Measurements from ENCODE around the gene ZNF423. TPM values are rescaled to one million over a fixed set of nuclear protein-coding genes. Genes with fewer than 3 reads are reported as not detected.
"Not testable (repeated sequence)": the region's sequence is repeated elsewhere in the genome, so short reads cannot be mapped to it uniquely, and the experiment has no call there.

The ZNF423 gene
- total RNA-seq, 2 experiments from 2014 or later, result not detected

DNA sequence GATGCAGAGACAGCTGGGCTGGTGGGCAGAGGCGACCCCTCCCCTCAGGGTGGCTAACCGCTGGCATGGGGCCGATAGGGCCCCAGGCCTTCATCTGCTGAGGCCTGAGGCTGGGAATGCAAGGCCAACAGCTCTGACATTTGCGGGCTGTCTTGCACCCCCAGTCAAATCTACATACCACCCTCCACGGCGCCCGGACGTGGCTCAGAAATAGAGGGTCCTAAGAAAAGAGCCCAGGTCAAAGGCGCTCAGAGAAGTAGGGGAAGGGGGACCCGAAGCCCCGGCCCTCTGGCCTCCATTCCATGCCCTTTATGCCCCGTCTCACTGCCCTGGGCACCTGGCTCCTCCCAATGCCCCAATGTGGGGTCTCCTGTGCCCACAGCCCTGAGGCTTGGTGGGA, 340.1 kb downstream of the ZNF423 start:
- intact Hi-C loops (cut with micrococcal nuclease), result no loop called here
- no peak overlapping the region for H3K27ac Mint-ChIP-seq
- ChIA-PET CTCF (no interaction called here), POLR2A (no interaction called here)
- no peaks in the 10 kb centered on the region for H3K36me3 Mint-ChIP-seq
- peaks cover 9% of the 10 kb centered on the region for H3K4me1 Mint-ChIP-seq (ENCODE audit: low read depth)
- DNase-seq, result no peak
- no peaks in the 10 kb centered on the region for H3K9me3 Mint-ChIP-seq
- H3K27me3 Mint-ChIP-seq, result no peaks in the 10 kb centered on the region
- no peak overlapping the region for H3K4me3 Mint-ChIP-seq

DNA sequence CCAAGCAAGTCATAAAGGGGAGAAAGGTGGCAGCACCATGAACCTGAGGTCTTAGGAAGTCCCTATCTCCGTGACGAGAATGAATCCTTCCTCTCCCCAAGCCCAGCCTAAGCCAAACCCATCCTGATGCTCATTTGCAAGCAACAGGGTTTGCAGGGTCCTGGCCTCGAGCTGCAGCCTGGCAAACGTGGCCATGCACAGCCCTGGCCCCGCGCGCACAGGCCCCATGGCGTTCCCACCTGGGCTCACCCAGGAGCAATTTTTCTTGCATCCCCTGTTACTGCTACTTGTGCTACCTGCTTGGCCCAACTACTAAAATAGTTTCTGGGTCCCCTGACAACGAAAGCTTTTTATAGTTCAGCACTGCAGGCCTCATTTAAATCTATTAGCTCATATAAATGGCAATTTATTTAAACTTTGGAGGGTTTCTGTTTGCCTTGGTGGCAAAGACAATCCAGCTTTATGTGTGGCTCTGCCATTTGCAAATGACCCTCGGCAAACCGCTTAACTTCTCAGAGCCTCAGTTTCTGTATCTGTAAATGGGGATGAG, 340.8 kb downstream of the ZNF423 start:
- no peak overlapping the region for H3K4me3 Mint-ChIP-seq
- ChIA-PET CTCF (no interaction called here), POLR2A (no interaction called here)
- H3K4me1 Mint-ChIP-seq (ENCODE audit: low read depth), result peaks cover 9% of the 10 kb centered on the region
- no peaks in the 10 kb centered on the region for H3K36me3 Mint-ChIP-seq
- H3K27ac Mint-ChIP-seq, result no peak overlapping the region
- no peaks in the 10 kb centered on the region for H3K9me3 Mint-ChIP-seq
- H3K27me3 Mint-ChIP-seq, result no peaks in the 10 kb centered on the region
- DNase-seq, result no peak
- intact Hi-C loops (cut with micrococcal nuclease), result no loop called here

DNA sequence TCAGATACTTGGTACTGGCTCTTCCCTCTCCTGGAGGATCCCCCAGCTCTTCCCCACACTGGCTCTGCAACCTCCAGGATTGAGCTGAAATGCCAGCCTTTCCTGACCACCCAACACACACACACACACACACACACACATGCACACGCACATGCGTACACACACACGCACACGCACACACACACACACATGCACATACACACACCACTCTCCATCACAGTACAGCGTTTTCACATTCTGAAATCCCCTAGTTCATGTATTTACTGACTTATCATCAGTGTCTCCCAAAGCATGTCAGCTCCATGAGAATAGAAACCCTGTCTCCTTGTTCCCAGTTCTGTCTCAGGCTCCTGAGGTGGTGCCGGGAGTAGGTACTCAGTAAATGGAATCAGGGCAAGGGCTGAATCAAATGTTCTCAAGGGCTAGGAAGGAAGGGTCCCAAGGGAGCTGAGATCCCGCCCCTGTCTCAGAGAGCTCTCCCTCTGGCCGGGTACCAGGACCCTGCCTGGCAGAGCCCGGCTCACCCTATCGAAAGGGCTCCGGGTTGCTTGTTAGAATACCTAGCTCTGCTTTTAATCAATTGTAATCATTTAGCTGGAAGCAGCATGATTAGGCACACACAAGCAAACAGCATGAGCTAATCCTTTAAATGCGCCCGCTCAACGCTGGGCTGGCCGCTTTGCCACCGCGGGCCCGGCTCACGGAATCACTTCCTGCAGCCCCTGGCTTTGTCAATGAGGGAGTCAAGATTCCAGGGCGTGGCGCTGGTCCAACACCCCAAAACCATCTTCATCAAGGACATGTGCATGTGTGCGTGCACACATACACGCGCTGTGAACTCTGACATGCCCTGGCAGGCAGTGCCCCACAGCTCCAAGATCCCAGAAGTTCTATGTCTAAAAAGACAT, 341.6 kb downstream of the ZNF423 start:
- Mint-ChIP-seq H3K27me3 (no peaks in the 10 kb centered on the region), H3K4me1 (ENCODE audit: low read depth) (peaks cover 2% of the 10 kb centered on the region), H3K27ac (no peak overlapping the region), H3K4me3 (no peak overlapping the region), H3K36me3 (no peaks in the 10 kb centered on the region), H3K9me3 (no peaks in the 10 kb centered on the region)
- CTCF ChIA-PET, result no interaction called here
- no peak for DNase-seq
- POLR2A ChIA-PET, result no interaction called here
- intact Hi-C loops (cut with micrococcal nuclease), result no loop called here

GRCh38 chr16:49513040-49513439, 342.9 kb downstream of the ZNF423 start:
- H3K4me3 Mint-ChIP-seq, result no peak overlapping the region
- H3K9me3 Mint-ChIP-seq, result no peaks in the 10 kb centered on the region
- intact Hi-C loops (cut with micrococcal nuclease), result no loop called here

DNA sequence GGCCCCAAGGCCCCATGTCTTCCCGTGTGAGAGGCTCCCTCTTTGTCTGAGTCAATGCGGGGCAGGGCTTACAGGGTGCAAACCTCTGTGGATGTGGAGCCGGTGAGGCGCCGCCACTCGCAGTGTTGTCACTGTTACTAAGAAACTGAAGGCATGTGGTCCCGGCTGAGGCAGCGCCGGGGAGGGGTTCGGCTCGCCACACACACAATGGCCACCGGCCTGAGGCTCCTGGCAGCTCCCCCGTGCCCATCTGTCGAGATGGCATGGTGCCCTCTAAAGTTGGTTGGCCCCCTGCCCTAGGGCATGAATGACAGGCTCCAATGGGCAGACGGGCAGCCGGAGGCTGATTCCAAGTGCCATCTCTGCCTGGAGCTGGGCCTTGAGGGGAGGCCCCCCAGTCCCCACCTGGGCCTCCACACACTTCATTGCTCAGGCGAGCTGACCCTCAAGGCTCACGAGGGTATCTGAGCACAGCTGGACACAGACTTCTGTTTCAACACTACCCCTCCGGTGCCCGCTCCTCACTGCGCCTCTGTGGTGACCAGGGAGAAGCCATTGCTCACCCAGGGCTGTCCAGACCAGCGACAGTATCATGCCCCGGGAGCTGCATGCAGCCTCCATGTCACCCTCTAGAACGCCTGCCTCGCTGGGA, 345.1 kb downstream of the ZNF423 start:
- POLR2A ChIA-PET, result no interaction called here
- Mint-ChIP-seq H3K4me1 (ENCODE audit: low read depth) (no peaks in the 10 kb centered on the region), H3K9me3 (no peaks in the 10 kb centered on the region), H3K36me3 (no peaks in the 10 kb centered on the region), H3K27ac (no peak overlapping the region), H3K27me3 (no peaks in the 10 kb centered on the region), H3K4me3 (no peak overlapping the region)
- CTCF ChIA-PET, result no interaction called here
- DNase-seq, result no peak
- intact Hi-C loops (cut with micrococcal nuclease), result no loop called here

More at GRCh38 chr16:49513040-49513439, 342.9 kb downstream of the ZNF423 start:
- DNase-seq, result no peak
- ChIA-PET CTCF (no interaction called here), POLR2A (no interaction called here)
- Mint-ChIP-seq H3K27ac (no peak overlapping the region), H3K36me3 (no peaks in the 10 kb centered on the region), H3K4me1 (ENCODE audit: low read depth) (no peaks in the 10 kb centered on the region), H3K27me3 (no peaks in the 10 kb centered on the region)

GRCh38 chr16:49510141-49510540, 345.8 kb downstream of the ZNF423 start:
- POLR2A ChIA-PET, result no interaction called here
- no peaks in the 10 kb centered on the region for H3K36me3 Mint-ChIP-seq
- no peaks in the 10 kb centered on the region for H3K27me3 Mint-ChIP-seq

DNA sequence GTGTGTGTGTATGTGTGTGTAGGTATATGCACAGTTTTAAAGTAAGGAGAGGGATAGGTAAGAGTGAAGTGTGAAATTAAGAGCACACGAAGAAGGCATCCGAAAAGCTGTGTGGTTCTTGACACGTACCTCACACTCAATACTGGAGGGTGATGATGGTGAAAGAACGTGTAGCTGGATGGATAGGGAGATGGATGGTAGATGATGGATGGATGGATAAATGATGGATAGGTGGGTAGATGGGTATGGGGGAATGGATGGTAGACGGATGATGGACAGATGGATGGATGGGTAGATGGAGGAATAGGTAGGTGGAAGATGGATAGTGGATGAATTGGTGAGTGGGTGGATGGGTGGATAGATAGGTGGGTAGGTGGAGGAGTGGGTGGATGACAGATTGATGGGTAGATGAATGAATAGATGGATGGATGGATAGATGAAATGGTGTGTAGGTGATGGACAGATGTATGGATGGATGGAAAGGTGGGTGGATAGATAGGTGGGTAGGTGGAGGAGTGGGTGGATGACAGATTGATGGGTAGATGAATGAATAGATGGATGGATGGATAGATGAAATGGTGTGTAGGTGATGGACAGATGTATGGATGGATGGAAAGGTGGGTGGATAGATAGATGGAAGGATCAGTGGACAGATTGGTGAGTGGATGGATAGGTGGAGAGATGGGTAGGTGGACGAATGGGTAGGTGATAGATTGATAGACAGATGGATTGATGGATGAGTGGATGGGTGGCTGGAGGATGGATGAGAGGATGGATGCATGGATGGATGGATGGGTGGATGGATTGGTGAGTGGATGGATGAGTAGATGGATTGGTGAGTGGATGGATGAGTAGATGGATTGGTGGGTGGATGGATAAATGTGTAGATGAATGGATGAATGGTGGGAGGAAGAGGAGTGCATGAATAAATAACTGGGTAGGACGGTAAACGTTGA, 349.6 kb downstream of the ZNF423 start:
- DNase-seq; H3K27me3 Mint-ChIP-seq; H3K27ac Mint-ChIP-seq; H3K36me3 Mint-ChIP-seq; H3K9me3 Mint-ChIP-seq; intact Hi-C loops (cut with micrococcal nuclease); H3K4me1 Mint-ChIP-seq (ENCODE audit: low read depth); POLR2A ChIA-PET; H3K4me3 Mint-ChIP-seq: not testable (repeated sequence)
- CTCF ChIA-PET, result interaction anchor here (0.5 kb wide), 1 partner anchor 419 kb away, joined by 3 read pairs; no protein-coding TSS in a partner anchor

More at GRCh38 chr16:49510141-49510540, 345.8 kb downstream of the ZNF423 start:
- Mint-ChIP-seq H3K4me3 (no peak overlapping the region), H3K4me1 (ENCODE audit: low read depth) (no peaks in the 10 kb centered on the region), H3K27ac (no peak overlapping the region), H3K9me3 (no peaks in the 10 kb centered on the region)
- CTCF ChIA-PET, result no interaction called here
- intact Hi-C loops (cut with micrococcal nuclease), result no loop called here
- DNase-seq, result no peak

GRCh38 chr16:49505556-49505955, 350.4 kb downstream of the ZNF423 start:
- ChIA-PET POLR2A (no interaction called here), CTCF (no interaction called here)
- Mint-ChIP-seq H3K4me3 (no peak overlapping the region), H3K27ac (no peak overlapping the region), H3K36me3 (no peaks in the 10 kb centered on the region), H3K27me3 (no peaks in the 10 kb centered on the region), H3K4me1 (ENCODE audit: low read depth) (peaks cover 1% of the 10 kb centered on the region), H3K9me3 (no peaks in the 10 kb centered on the region)
- intact Hi-C loops (cut with micrococcal nuclease), result no loop called here
- no peak for DNase-seq

GRCh38 chr16:49504626-49505025, 351.3 kb downstream of the ZNF423 start:
- Mint-ChIP-seq H3K4me1 (ENCODE audit: low read depth) (peaks cover 1% of the 10 kb centered on the region), H3K9me3 (no peaks in the 10 kb centered on the region), H3K4me3 (no peak overlapping the region), H3K36me3 (no peaks in the 10 kb centered on the region), H3K27me3 (no peaks in the 10 kb centered on the region), H3K27ac (no peak overlapping the region)
- ChIA-PET CTCF (no interaction called here), POLR2A (no interaction called here)
- intact Hi-C loops (cut with micrococcal nuclease), result no loop called here
- DNase-seq, result no peak

- no peaks in the 10 kb centered on the region for H3K27me3 Mint-ChIP-seq
- H3K4me3 Mint-ChIP-seq, result no peak overlapping the region
- H3K36me3 Mint-ChIP-seq, result no peaks in the 10 kb centered on the region
- no peak for DNase-seq
- H3K27ac Mint-ChIP-seq, result no peak overlapping the region
- intact Hi-C loops (cut with micrococcal nuclease), result no loop called here
- CTCF ChIA-PET, result no interaction called here
- POLR2A ChIA-PET, result no interaction called here
- H3K4me1 Mint-ChIP-seq (ENCODE audit: low read depth), result peaks cover 1% of the 10 kb centered on the region
- H3K9me3 Mint-ChIP-seq, result no peaks in the 10 kb centered on the region
Measured at GRCh38 chr16:49504023-49504364, 351.9 kb downstream of the ZNF423 start.

DNA sequence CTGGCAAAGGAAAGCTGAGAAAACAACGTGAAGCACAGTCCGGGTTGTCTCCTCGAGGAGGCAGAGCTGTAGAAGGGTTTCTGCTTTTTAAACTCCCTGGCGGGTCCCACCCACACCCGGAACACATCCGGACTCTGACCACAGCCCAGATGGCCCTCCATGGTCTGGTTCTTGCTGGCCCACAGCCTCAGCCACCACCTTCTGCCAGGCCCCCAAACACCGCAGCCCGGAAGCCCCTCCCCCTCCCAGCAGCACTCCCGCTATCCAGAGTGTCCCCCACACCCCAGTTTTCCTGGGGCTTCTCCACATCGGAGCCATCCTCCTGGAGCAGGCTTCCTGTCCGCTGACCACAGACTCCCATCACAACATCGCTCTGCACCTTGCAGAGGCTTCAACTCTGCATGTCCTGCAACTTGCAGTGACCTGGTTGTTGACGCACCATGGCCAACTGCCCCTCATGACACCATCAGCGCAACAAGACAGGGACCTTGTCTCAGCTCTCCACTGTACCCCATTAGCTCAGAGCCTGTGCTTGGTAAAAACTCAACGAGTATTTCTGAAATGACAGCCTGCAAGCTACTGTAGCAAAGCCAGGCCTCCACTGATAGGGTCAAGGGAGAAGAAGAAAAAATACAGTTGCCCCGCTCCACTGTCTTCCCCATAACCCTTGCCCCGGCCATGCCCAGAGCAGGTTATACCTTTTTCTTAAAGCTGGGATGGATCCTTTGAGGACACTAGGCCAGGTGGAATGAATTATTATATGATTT, 352.5 kb downstream of the ZNF423 start:
- Mint-ChIP-seq H3K36me3 (no peaks in the 10 kb centered on the region), H3K4me1 (ENCODE audit: low read depth) (peaks cover 1% of the 10 kb centered on the region), H3K9me3 (no peaks in the 10 kb centered on the region), H3K4me3 (no peak overlapping the region), H3K27ac (no peak overlapping the region), H3K27me3 (no peaks in the 10 kb centered on the region)
- ChIA-PET CTCF (no interaction called here), POLR2A (no interaction called here)
- no peak for DNase-seq
- intact Hi-C loops (cut with micrococcal nuclease), result no loop called here

Data from activated CD4-positive, alpha-beta memory T cell treated with anti-CD3 and anti-CD28 coated beads for 36 hours (primary cell).